Stimulated activated naive CD4-positive, alpha-beta T cell treated with Interleukin-2 at 50 U/mL for 16 hours (primary cell): ENCODE measurements around the gene PLA2G4C.
"Not testable (repeated sequence)": the region's sequence is repeated elsewhere in the genome, so short reads cannot be mapped to it uniquely, and the experiment has no call there.

Experiments used
- DNase-seq: peaks from one replicate; lab custom pipeline; 2025; lab: John Stamatoyannopoulos, UW

Gene PLA2G4C

GRCh38 chr19:48111280-48111679 lies 663 bp upstream of the PLA2G4C start:
- no peak for DNase-seq

- DNase-seq: no peak
Observed at GRCh38 chr19:48108997-48109782, 1.4 kb downstream of the PLA2G4C start.

DNA sequence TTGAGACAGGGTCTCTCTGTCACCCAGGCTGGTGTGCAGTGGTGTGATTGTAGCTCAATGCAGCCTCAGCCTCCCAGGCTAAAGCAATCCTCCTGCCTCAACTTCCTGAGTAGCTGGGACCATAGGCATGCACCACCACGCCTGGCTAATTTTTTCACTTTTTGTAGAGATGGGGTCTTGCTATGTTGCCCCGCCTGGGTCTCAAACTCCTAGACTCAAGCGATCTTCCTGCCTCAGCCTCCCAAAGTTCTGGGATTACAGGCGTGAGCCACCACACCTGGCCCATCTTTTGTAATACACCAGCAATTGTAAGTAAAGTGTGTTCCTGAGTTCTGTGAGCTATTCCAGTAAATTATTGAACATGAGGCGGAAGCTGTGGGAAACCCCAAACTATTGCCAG lies 6.7 kb downstream of the PLA2G4C start:
- no peak for DNase-seq

DNA sequence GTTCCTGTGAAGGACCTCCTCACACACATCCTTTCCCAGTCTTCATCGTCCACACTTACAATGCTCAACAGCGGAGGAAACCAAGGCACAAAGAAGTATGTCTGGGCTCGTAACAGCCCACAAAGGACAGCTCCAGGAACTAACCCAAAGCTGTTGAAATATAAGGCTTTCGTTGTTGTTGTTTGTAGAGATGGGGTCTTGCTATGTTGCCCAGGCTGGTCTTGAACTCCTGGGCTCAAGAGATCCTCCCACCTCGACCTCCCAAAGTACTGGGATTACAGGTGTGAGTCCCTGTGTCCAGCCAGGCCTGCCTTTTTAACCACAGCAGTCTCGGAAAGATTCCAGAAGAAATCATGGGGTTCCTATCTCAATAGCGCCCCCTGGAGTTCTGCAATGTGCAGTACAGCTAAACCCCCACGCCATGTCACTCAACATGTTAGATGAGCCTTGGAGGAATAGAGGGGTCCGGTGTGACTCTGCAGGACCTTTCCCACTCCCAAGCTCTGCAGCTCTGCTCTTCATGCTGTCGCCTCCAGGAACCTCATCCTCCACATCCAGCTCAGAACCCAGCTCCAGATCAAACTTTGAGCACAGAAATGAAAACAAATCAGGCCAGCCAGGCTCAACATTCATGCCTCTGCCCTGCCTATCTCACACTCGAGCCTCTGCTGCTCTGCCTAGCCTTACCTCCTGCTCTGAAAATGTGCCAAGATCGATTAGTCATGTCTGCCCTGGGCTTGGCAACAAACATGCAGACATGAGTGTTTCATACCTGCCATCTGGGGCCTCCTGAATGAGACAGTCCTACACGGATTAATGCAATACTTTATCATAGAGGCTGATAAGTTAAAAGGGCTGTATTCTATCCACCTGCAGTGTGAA lies 7.5 kb downstream of the PLA2G4C start:
- DNase-seq: no peak

- DNase-seq: no peak
Observed at GRCh38 chr19:48095612-48096175, 14.9 kb downstream of the PLA2G4C start.

DNA sequence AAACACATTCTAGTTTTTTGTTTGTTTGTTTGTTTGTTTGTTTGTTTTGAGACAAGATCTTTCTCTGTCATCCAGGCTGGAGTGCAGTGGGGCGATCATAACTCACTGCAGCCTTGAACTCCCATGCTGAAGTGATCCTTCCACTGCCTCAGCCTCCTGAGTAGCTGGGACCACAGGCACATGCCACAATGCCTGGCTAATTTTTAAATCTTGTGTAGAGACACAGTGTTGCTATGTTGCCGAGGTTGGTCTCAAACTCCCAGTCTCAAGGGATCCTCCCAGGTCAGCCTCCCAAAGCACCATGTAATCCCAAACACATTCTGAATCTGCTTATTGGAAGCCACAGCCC lies 15.8 kb downstream of the PLA2G4C start:
- no peak for DNase-seq

DNA sequence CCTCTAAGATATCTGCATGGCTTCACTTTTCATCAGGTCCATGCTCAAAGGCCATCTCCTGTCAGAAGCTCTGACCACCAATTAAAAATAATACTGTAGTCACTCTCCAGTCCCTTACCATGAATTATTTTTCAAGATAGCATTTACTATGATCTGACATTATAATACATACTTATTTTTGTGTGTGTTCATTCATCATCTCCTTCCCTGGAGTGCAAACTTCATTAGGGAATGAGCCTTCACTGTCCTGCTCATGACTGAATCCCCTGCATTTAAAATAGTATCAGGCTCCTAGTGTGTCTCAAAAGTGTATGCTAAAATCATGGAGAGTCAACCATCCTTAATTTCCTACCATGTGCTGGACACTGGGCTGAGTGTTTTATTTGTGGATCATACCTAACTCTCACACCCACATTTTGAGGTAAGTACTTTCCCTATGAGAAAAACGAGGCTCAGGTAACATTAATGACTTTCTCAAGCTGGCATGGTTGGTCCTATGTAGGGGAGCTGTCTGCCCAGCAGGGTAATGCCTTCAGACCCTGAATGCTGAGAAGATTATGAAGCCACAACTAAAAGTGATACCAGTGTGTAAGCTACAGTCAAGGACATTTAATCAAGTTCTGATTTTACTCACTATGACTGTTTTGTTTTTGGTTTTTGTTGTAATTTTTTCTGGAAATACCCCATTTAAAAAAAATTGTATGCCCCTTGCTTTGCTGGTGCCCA lies 16.3 kb downstream of the PLA2G4C start:
- no peak for DNase-seq

DNA sequence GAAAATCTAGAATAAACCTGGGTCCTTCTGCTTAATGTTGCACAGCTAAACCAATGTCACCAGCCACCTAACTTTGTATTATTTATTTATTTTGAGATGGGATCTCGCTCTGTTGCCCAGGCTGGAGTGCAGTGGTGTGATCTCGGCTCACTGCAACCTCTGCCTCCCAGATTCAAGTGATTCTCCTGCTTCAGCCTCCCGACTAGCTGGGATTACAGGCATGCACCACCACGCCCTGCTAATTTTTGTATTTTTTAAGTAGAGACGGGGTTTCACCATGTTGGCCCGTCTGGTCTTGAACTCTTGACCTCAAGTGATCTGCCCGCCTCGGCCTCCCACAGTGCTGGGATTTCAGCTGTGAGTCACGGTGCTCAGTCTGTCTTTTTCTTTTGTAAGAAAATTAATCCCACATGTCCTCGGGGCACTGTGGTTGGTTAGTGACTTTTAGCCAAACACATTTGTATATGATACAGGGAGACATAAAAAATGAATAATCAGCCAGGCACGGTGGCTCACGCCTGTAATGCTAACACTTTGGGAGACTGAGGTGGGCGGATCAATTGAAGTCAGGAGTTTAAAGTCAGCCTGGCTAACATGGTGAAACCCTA lies 19.4 kb downstream of the PLA2G4C start:
- not testable (repeated sequence) for DNase-seq

DNA sequence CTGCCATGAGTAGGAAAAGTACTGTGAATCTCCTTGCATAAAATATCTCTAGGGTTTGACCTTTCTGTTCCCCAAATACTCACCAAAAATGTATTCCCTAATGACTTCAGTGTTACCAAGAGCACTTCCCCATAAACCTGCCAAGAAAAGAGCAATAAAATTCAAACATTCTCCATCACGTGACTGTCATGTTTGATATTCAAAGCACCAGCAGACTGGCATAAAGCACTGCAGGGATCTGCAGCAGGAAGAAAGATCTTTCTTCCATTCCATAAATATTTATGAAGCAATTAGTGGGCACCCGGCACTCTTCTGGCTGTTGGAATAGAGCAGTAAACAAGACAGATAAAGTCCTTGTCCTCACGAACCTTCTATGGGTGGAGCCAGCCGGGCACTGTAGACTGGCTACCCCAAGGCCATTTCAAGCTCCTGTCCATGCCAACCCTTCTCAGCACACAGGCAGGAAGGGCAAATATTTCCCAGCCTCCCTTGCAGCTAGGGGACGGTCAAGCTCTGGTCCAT lies 20.3 kb downstream of the PLA2G4C start:
- no peak for DNase-seq

GRCh38 chr19:48088991-48089390 lies 21.6 kb downstream of the PLA2G4C start:
- not testable (repeated sequence) for DNase-seq

- no peak for DNase-seq
Observed at GRCh38 chr19:48085904-48086864, 24.4 kb downstream of the PLA2G4C start.

GRCh38 chr19:48085076-48085475 lies 25.5 kb downstream of the PLA2G4C start:
- DNase-seq: no peak

GRCh38 chr19:48081106-48081505 lies 29.5 kb downstream of the PLA2G4C start:
- DNase-seq: no peak

- DNase-seq: not testable (repeated sequence)
Observed at GRCh38 chr19:48070177-48070769, 40.3 kb downstream of the PLA2G4C start.

GRCh38 chr19:48069435-48069834 lies 41.2 kb downstream of the PLA2G4C start:
- DNase-seq: no peak

- DNase-seq: no peak
Observed at GRCh38 chr19:48064509-48064908, 46.1 kb downstream of the PLA2G4C start.

DNA sequence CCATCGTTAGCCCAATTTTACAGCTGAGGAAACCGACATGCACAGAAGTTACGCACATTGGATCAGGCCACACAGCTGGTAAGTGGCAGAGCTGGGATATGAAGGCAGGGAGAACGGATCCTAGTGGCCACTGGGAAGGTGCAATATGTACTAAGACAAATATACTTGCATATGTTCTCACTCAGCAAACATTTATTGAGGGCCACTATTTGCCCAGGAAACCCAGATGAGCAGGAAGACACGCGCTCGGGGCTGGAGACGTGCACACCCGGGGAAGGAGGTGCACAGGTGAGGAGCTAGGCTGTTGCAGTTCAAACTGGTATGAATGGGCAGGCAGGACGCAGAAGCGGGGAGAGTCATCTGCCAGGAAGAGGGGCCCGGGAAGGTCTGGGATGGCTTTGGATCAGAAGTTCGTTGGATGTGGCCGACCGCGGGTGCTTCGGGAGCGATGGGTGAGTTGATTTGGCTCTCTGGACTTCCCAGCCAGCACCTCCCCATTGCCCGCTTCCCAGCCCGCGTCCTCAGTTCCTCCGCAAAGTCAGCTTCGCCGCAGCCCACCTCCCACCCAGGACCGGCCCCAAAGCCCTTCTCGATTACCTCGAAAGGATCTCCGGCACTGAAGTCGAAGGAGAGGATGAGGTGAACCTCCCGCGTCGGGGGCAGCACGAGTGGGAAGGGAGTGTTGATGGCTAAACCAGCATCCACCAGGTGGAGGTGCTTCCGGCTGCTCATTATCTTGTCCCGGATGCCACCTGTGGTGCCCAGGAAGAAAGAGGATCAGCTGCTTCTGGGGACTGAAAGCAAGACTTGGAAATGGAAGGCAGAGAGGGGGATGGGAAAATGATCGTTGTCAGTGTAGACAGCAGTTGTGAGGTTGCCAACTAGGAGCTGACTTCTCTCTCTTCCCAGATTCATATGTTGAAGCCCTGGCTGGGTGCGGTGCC lies 48.9 kb downstream of the PLA2G4C start:
- DNase-seq: no peak

- no peak for DNase-seq
Observed at GRCh38 chr19:48060381-48060780, 50.2 kb downstream of the PLA2G4C start.

- DNase-seq: no peak
Observed at GRCh38 chr19:48059331-48059730, 51.3 kb downstream of the PLA2G4C start.
